Esophagus (tissue), 2 donors: Measurements from ENCODE around the gene OR6C76. TPM values are rescaled to one million over a fixed set of nuclear protein-coding genes. Genes with fewer than 3 reads are reported as not detected.
"Not testable (repeated sequence)": the region's sequence is repeated elsewhere in the genome, so short reads cannot be mapped to it uniquely, and the experiment has no call there.

Source experiments
- H3K27ac ChIP-seq, 2 donors: one replicate each; pipeline ENCODE4 v1.5.1; 2013; ENCODE audit warnings: low read depth in 2 of 2, mild to moderate bottlenecking in 2 of 2, inconsistent platforms in 1 of 2, low read length in 1 of 2, moderate library complexity in 1 of 2
- H3K27me3 ChIP-seq, 2 donors: one replicate each; pipeline ENCODE4 v1.6.1; 2013; ENCODE audit warnings: low read length in 2 of 2, control low read depth in 1 of 2, mild to moderate bottlenecking in 1 of 2; ENCODE audit not compliant: insufficient read depth in 2 of 2, control insufficient read depth in 1 of 2
- H3K36me3 ChIP-seq, 2 donors: one replicate each; pipeline ENCODE4 v1.6.1; 2013; ENCODE audit warnings: low read length in 1 of 2; ENCODE audit not compliant: control insufficient read depth in 2 of 2, insufficient read depth in 2 of 2
- H3K4me1 ChIP-seq, 2 donors: one replicate each; pipeline ENCODE4 v1.6.1; 2013; ENCODE audit warnings: low read length in 1 of 2; ENCODE audit not compliant: control insufficient read depth in 2 of 2, insufficient read depth in 2 of 2
- H3K4me3 ChIP-seq, 2 donors: one replicate each; pipeline ENCODE4 v1.5.1; 2013; ENCODE audit warnings: low read length in 2 of 2, mild to moderate bottlenecking in 2 of 2, low read depth in 1 of 2, moderate library complexity in 1 of 2
- H3K9me3 ChIP-seq, 2 donors: one replicate each; pipeline ENCODE4 v1.6.1; 2013; ENCODE audit warnings: mild to moderate bottlenecking in 2 of 2, low read depth in 1 of 2, low read length in 1 of 2, moderate library complexity in 1 of 2; ENCODE audit not compliant: control insufficient read depth in 2 of 2, insufficient read depth in 1 of 2
- WGBS, 2 donors: extraction: QIAGEN DNeasy Blood & Tissue Kit; methylation state at CpG; one replicate each; pipeline ENCODE4 v1.1.7; 2013; 5-methylcytosine and 5-hydroxymethylcytosine counted together
- polyA plus RNA-seq, 2 donors: library from polyadenylated mRNA; stranded (reverse); fragments of 200-250 nt; gene quantifications; one replicate each; pipeline ENCODE4 v1.2.3, GENCODE V29; 2013
- donor health status: healthy with polysubstance abuse.
- donor health status: Bipolar disorder and iron deficiency.

Gene OR6C76
- polyA plus RNA-seq, 2 donors = not detected

DNA sequence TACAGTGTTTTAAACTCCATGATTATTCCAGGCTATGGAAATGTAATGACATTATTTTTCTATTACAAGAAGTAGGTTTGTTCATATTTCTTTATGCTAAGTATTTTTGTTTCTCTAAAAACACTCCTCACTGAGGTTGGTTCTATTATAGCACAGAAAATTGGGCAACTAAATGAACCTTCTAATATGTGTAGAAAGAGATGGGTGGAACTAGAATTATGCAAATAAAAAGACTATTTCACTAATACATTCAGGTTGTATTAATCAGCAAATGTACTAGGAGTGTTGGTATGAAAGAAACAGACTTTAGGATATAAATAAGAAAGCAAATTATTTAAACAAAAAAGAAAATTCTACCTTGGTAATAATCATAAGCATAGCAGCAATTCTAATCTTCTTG, 22.8 kb downstream of the OR6C76 start:
- Histone ChIP-seq H3K4me3 (no peak overlapping the region), H3K27ac (no peak overlapping the region), H3K36me3 (no peaks in the 10 kb centered on the region), H3K9me3 (no peaks in the 10 kb centered on the region), H3K27me3 (no peaks in the 10 kb centered on the region), H3K4me1 (no peaks in the 10 kb centered on the region)

DNA sequence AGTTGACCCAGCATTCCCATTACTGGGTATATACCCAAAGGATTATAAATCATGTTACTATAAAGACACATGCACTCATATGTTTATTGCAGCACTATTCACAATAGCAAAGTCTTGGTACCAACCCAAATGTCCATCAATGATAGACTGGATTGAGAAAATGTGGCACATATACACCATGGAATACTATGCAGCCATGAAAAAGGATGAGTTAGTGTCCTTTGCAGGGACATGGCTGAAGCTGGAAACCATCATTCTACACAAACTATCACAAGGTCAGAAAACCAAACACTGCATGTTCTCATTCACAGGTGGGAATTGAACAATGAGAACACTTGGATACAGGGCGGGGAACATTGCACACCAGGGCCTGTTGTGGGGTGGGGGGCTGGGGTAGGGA, 38.9 kb downstream of the OR6C76 start:
- WGBS, 2 donors = 87 to 100% methylated on average over 1 of the region's 1 CpG
- not testable (repeated sequence) for H3K9me3 ChIP-seq, H3K27ac ChIP-seq, H3K4me1 ChIP-seq, H3K27me3 ChIP-seq, H3K4me3 ChIP-seq, H3K36me3 ChIP-seq

DNA sequence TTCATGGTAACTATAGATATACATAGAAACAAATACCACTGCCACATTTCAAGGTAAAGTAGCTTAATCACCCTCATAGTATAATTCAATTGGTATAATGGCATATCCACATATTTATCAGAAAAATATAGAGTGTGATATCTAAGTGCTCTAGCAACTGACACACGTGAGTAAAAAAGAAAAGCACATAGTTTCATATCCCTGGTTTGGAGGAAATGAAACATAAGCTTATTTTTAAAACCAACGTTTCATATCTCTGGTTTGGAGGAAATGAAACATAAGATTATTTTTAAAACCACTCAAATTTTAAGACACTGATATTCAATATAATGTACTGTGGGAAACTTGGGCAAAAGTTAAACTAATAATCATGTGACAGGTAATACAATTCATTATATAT, 41.8 kb downstream of the OR6C76 start:
- whole genome bisulfite sequencing, 2 donors = 33 to 50% methylated on average over 2 of the region's 2 CpGs
- no peaks in the 10 kb centered on the region for H3K36me3 ChIP-seq
- no peaks in the 10 kb centered on the region for H3K9me3 ChIP-seq
- H3K27ac ChIP-seq = no peak overlapping the region
- no peak overlapping the region for H3K4me3 ChIP-seq
- no peaks in the 10 kb centered on the region for H3K27me3 ChIP-seq
- no peaks in the 10 kb centered on the region for H3K4me1 ChIP-seq

DNA sequence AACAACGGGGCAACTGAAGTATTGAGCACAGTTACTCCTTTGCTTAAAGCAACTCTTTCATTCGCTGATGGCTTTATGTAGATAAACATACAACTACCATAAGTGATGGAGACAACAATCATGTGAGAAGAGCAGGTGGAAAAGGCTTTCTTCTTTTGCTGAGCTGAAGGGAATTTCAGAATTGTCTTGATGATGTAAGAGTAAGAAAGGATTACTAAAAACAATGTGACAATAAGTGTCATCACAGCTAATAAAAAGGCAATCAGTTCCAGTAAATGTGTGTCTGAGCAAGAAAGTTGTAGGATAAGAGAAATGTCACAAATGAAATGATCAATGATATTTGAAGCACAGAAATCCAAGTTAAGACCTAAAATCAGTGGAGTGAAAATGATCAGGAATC, 43.2 kb downstream of the OR6C76 start:
- Histone ChIP-seq H3K9me3 (no peaks in the 10 kb centered on the region), H3K27ac (no peak overlapping the region), H3K4me3 (no peak overlapping the region), H3K4me1 (no peaks in the 10 kb centered on the region), H3K27me3 (no peaks in the 10 kb centered on the region), H3K36me3 (no peaks in the 10 kb centered on the region)
- WGBS, 2 donors = 37 to 58% methylated on average over 2 of the region's 2 CpGs

DNA sequence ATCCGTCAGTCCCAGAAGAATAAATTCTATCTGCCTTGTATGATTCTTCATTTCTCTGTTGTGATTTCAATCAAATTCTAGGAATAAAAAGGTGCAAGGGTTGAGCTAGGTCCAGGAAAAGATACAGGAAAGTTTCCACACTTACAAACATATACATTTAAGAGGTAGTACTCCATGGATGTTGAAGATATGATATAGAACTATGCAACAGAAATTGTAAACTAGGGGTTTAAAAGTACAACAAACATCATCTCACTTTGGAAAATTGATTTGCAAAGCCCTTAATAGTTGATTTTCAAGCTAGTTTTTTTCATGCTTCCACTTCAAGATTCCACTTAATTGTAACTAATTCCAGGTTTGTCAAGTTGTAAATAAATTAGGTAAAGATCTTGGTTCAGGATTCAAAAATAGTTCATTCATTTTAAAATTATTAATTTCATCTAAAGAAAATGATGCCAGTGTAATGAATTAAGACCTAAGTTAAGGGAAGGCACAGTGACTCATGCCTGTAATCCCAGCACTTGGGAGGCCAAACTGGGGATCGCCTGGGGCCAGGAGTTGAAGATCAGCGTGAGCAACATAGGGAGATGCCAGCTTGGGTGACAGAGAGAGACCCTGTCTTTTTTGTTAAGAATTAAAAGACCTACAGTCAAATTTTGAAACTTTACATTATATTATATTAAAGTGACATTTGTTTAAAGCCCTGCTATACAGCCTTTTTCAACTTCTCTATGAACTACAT, 44.2 kb downstream of the OR6C76 start, which contains the start of gene OR6C70:
TSS of gene OR6C70 (minus strand) at position 51 of the 742 bp plus-strand sequence. CDS start at position 51, 0 bp downstream.
- Histone ChIP-seq H3K4me1 (no peaks in the 10 kb centered on the region), H3K27ac (no peak within 1 kb of the TSS), H3K9me3 (no peaks in the 10 kb centered on the region), H3K27me3 (no peaks in the 10 kb centered on the region), H3K36me3 (no peaks in the 10 kb centered on the region), H3K4me3 (no peak within 1 kb of the TSS)
- 68 to 76% methylated on average over 3 of the region's 3 CpGs for WGBS, 2 donors

DNA sequence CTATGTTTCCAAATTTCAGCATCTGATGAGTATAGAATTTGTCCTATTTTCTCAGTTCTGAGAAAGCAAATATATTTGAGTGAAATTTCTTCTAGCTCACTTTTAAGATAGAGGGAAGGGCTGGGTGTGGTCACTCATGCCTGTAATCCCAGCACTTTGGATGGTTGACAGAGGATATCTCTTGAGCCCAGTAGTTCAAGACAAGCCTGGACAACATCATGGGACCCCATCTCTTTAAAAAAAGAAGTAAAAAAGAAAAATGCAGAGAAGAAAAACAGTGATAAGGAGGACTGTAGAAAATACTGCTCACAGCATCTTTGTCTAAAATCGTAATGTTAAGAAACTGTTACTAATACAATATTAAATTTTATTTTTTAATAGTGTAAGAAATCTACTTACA, 46.2 kb downstream of the OR6C76 start:
- H3K27ac ChIP-seq = no peak overlapping the region
- no peak overlapping the region for H3K4me3 ChIP-seq
- no peaks in the 10 kb centered on the region for H3K27me3 ChIP-seq
- no peaks in the 10 kb centered on the region for H3K36me3 ChIP-seq
- H3K9me3 ChIP-seq = no peaks in the 10 kb centered on the region
- H3K4me1 ChIP-seq = no peaks in the 10 kb centered on the region
- WGBS, 2 donors = 78 to 89% methylated on average over 1 of the region's 1 CpG

Other genes with a start within 250 kb of the OR6C76 start
- not detected for gene OR10A7, start 205.2 kb upstream of the OR6C76 start, polyA plus RNA-seq
- gene OR6C74, start 181.6 kb upstream of the OR6C76 start, polyA plus RNA-seq = not detected
- gene OR6C6, start 129.7 kb upstream of the OR6C76 start, polyA plus RNA-seq = not detected
- gene OR6C1, start 111.9 kb upstream of the OR6C76 start, polyA plus RNA-seq = not detected
- not detected for gene OR6C3, start 95.5 kb upstream of the OR6C76 start, polyA plus RNA-seq
- not detected for gene OR6C75, start 63.3 kb upstream of the OR6C76 start, polyA plus RNA-seq
- not detected for gene OR6C65, start 25.7 kb upstream of the OR6C76 start, polyA plus RNA-seq
- gene OR6C2, start 17.8 kb downstream of the OR6C76 start, polyA plus RNA-seq = under 1 TPM in 1 of 2 donors, not detected in 1; 0.02 TPM
- not detected for gene OR6C70, start 43.9 kb downstream of the OR6C76 start, polyA plus RNA-seq
- not detected for gene OR6C68, start 66.1 kb downstream of the OR6C76 start, polyA plus RNA-seq
- gene OR6C4, start 123.3 kb downstream of the OR6C76 start, polyA plus RNA-seq = not detected
- not detected for gene OR2AP1, start 146.2 kb downstream of the OR6C76 start, polyA plus RNA-seq
- not detected for gene OR10P1, start 210.6 kb downstream of the OR6C76 start, polyA plus RNA-seq